MM.1S (cell line): ENCODE results near the gene CP.

Experiments used
- DNase-seq: peaks from one replicate; pipeline ENCODE4 v3.0.0-alpha.2; 2015
- H2AFZ ChIP-seq: fragments of 300-600 bp; sonication (generic); 2 replicates; pipeline ENCODE4 v1.6.0; 2016; ENCODE audit warnings: antibody characterized with exemption, low read length
- H3F3A ChIP-seq: fragments of 300-600 bp; sonication (generic); 2 replicates; pipeline ENCODE4 v1.6.1; 2016; ENCODE audit warnings: mild to moderate bottlenecking, antibody characterized with exemption, low read length, moderate library complexity, mixed read lengths; ENCODE audit not compliant: insufficient read depth
- H3K27ac ChIP-seq: fragments of 300-600 bp; sonication (generic); 2 replicates; pipeline ENCODE4 v1.5.1; 2016; ENCODE audit warnings: mild to moderate bottlenecking, low read length
- H3K27me3 ChIP-seq: fragments of 300-600 bp; sonication (generic); replicated peaks from 2 replicates; pipeline ENCODE4 v1.6.0; 2016; ENCODE audit warnings: low read length; ENCODE audit not compliant: insufficient read depth
- H3K36me3 ChIP-seq: fragments of 300-600 bp; sonication (generic); replicated peaks from 2 replicates; pipeline ENCODE4 v1.6.1; 2016; ENCODE audit warnings: mild to moderate bottlenecking, low read length, mixed read lengths; ENCODE audit not compliant: insufficient read depth
- H3K4me1 ChIP-seq: fragments of 300-600 bp; sonication (generic); 2 replicates; pipeline ENCODE4 v1.6.1; 2016; ENCODE audit warnings: low read length, mixed read lengths
- H3K4me2 ChIP-seq: fragments of 300-600 bp; sonication (generic); 2 replicates; pipeline ENCODE4 v1.6.0; 2016; ENCODE audit warnings: low read depth, low read length
- H3K4me3 ChIP-seq: fragments of 300-600 bp; sonication (generic); 2 replicates; pipeline ENCODE4 v1.5.1; 2016; ENCODE audit warnings: low read length, mixed read lengths
- H3K79me2 ChIP-seq: fragments of 300-600 bp; sonication (generic); 2 replicates; pipeline ENCODE4 v1.6.1; 2016; ENCODE audit warnings: mixed run types, low read length, mixed read lengths
- H3K9ac ChIP-seq: fragments of 300-600 bp; sonication (generic); 2 replicates; pipeline ENCODE4 v1.6.1; 2016; ENCODE audit warnings: low read length, mixed read lengths
- H3K9me2 ChIP-seq: fragments of 300-600 bp; sonication (generic); replicated peaks from 2 replicates; pipeline ENCODE4 v1.6.1; 2016; ENCODE audit warnings: mild to moderate bottlenecking, low read length, mixed read lengths; ENCODE audit not compliant: insufficient read depth
- H3K9me3 ChIP-seq: fragments of 300-600 bp; sonication (generic); replicated peaks from 2 replicates; pipeline ENCODE4 v1.6.1; 2016; ENCODE audit warnings: mild to moderate bottlenecking, low read length, mixed read lengths; ENCODE audit not compliant: insufficient read depth
- H4K20me1 ChIP-seq: fragments of 300-600 bp; sonication (generic); 2 replicates; pipeline ENCODE4 v1.6.1; 2016; ENCODE audit warnings: mild to moderate bottlenecking, low read length, moderate library complexity, mixed read lengths; ENCODE audit not compliant: insufficient read depth
- EZH2 ChIP-seq: fragments of 300-600 bp; sonication (generic); optimal IDR thresholded peaks from 2 replicates; pipeline ENCODE3; 2017; ENCODE audit warnings: low read depth, mild to moderate bottlenecking, antibody characterized with exemption, low read length, mixed read lengths
- EZH2phosphoT487 ChIP-seq: fragments of 300-600 bp; sonication (generic); IDR thresholded peaks from 2 replicates; pipeline ENCODE4 v1.6.1; 2018; ENCODE audit warnings: antibody characterized with exemption, low read length
- TF ChIP-seq, protein P1 (sequence below): fragments of 300-600 bp; sonication (generic); IDR thresholded peaks from 2 replicates; pipeline ENCODE4 v1.5.1; 2016; ENCODE audit warnings: antibody characterized with exemption, low read length, mixed read lengths

Gene CP

DNA sequence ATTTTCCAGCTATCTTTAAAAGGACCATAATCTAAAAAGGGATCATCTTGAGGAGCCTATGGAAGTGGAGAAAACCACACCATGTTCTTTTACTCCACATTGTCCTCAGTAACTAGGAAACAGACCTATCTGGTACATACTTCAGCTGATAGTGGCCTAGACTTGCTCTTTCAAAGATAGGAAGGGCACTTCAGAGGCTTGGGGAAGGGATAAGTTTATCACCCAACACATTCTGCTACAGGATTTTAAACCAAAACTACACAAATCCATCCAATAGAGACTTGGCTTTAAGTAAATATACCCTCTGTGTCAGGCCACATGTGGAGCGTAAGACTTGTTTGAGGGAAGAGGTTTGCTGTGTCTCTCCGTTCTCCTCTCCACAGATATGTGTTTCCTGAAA lies 35.4 kb downstream of the CP start:
- Histone ChIP-seq H4K20me1 (no peaks in the 10 kb centered on the region), H3K4me3 (no peak overlapping the region), H3F3A (no peaks in the 10 kb centered on the region), H3K9me2 (no peaks in the 10 kb centered on the region), H3K36me3 (no peaks in the 10 kb centered on the region), H3K9ac (no peak overlapping the region), H3K4me2 (no peak overlapping the region), H3K27ac (no peak overlapping the region), H3K79me2 (no peaks in the 10 kb centered on the region), H3K9me3 (no peaks in the 10 kb centered on the region), H2AFZ (no peak overlapping the region), H3K4me1 (no peaks in the 10 kb centered on the region), H3K27me3 (no peaks in the 10 kb centered on the region)
- no peak for DNase-seq
- TF ChIP-seq EZH2 (no peak), EZH2phosphoT487 (no peak)
- TF ChIP-seq, protein P1, sequence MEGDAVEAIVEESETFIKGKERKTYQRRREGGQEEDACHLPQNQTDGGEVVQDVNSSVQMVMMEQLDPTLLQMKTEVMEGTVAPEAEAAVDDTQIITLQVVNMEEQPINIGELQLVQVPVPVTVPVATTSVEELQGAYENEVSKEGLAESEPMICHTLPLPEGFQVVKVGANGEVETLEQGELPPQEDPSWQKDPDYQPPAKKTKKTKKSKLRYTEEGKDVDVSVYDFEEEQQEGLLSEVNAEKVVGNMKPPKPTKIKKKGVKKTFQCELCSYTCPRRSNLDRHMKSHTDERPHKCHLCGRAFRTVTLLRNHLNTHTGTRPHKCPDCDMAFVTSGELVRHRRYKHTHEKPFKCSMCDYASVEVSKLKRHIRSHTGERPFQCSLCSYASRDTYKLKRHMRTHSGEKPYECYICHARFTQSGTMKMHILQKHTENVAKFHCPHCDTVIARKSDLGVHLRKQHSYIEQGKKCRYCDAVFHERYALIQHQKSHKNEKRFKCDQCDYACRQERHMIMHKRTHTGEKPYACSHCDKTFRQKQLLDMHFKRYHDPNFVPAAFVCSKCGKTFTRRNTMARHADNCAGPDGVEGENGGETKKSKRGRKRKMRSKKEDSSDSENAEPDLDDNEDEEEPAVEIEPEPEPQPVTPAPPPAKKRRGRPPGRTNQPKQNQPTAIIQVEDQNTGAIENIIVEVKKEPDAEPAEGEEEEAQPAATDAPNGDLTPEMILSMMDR, result no peak

DNA sequence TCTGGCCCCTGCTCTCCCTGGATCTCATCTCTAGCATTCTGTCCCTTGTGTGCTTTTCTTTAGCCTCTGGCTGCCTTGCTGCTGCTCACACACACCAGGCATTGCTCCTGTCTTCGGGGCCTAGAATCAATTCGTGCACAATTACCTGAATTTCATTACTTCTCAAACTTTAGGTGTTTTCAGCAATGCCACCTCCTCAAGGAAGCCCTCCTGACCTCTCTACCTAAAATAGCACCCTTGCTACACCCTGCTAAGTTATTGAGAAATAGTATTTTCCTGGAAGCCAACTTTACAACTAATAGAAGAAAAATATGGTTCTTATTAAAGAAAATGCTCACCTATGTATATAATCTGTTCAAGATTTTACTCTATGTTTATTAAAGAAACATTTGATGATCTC lies 40.4 kb downstream of the CP start:
- TF ChIP-seq, protein P1, result no peak
- TF ChIP-seq EZH2, result no peak
- TF ChIP-seq EZH2phosphoT487, result no peak
- Histone ChIP-seq H3K27ac (no peak overlapping the region), H3K79me2 (no peaks in the 10 kb centered on the region), H4K20me1 (no peaks in the 10 kb centered on the region), H3K9ac (no peak overlapping the region), H3K4me2 (no peak overlapping the region), H3K27me3 (no peaks in the 10 kb centered on the region), H3K4me3 (no peak overlapping the region), H3F3A (no peaks in the 10 kb centered on the region), H3K9me3 (no peaks in the 10 kb centered on the region), H2AFZ (no peak overlapping the region), H3K9me2 (no peaks in the 10 kb centered on the region), H3K4me1 (no peaks in the 10 kb centered on the region), H3K36me3 (no peaks in the 10 kb centered on the region)
- DNase-seq, result no peak

DNA sequence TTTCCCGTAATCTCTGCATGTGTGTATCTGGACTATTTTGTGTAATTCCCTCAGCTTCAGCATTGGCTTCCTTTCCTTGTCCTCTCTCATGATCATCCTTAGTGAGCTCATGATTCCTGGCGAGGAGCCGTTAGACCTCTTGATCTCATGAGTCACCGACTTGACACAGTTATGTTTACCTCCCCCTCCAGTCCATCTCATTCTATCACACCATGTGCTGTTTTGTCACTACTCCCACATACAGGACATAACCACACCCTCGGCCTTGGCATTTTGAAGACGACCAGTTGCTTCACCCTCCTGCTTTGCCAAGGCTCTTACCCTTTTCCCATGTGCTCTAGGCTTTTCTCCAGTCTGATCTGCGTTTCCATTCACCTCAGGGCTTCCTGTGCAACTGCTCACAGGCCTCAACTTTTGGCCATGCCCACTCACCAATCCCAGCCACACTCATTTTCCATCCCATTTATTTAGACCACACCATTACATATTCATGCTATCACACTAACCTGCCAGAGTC lies 41.5 kb downstream of the CP start:
- H3K4me1 ChIP-seq, result peaks cover 5% of the 10 kb centered on the region
- H3F3A ChIP-seq, result no peaks in the 10 kb centered on the region
- no peaks in the 10 kb centered on the region for H3K27me3 ChIP-seq
- H3K9ac ChIP-seq, result no peak overlapping the region
- no peaks in the 10 kb centered on the region for H3K36me3 ChIP-seq
- no peak overlapping the region for H2AFZ ChIP-seq
- DNase-seq, result no peak
- no peaks in the 10 kb centered on the region for H3K79me2 ChIP-seq
- no peak overlapping the region for H3K4me2 ChIP-seq
- H3K27ac ChIP-seq, result no peak overlapping the region
- no peaks in the 10 kb centered on the region for H3K9me3 ChIP-seq
- H3K4me3 ChIP-seq, result no peak overlapping the region
- H3K9me2 ChIP-seq, result no peaks in the 10 kb centered on the region
- TF ChIP-seq, protein P1, result no peak
- TF ChIP-seq EZH2phosphoT487 (no peak), EZH2 (no peak)
- no peaks in the 10 kb centered on the region for H4K20me1 ChIP-seq
